ENCODE measurements around the gene RIMS3.

DNA sequence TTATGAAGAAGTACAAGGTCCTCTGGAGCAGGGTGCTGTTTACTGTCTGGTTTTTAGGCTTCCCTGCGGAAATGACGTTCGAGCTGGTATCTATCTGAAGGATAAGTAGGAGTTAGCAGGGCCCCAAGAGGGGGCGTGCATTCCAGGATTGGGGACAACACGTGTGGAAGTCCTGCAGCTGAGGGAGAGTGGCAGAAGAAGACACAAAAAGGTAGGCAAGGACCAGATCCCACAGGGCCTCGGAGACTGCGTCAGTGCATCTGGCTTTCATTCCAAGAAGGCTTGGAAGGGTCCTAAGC is 5.9 kb downstream of the RIMS3 start:
- TF ChIP-seq, protein P1, sequence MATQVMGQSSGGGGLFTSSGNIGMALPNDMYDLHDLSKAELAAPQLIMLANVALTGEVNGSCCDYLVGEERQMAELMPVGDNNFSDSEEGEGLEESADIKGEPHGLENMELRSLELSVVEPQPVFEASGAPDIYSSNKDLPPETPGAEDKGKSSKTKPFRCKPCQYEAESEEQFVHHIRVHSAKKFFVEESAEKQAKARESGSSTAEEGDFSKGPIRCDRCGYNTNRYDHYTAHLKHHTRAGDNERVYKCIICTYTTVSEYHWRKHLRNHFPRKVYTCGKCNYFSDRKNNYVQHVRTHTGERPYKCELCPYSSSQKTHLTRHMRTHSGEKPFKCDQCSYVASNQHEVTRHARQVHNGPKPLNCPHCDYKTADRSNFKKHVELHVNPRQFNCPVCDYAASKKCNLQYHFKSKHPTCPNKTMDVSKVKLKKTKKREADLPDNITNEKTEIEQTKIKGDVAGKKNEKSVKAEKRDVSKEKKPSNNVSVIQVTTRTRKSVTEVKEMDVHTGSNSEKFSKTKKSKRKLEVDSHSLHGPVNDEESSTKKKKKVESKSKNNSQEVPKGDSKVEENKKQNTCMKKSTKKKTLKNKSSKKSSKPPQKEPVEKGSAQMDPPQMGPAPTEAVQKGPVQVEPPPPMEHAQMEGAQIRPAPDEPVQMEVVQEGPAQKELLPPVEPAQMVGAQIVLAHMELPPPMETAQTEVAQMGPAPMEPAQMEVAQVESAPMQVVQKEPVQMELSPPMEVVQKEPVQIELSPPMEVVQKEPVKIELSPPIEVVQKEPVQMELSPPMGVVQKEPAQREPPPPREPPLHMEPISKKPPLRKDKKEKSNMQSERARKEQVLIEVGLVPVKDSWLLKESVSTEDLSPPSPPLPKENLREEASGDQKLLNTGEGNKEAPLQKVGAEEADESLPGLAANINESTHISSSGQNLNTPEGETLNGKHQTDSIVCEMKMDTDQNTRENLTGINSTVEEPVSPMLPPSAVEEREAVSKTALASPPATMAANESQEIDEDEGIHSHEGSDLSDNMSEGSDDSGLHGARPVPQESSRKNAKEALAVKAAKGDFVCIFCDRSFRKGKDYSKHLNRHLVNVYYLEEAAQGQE (IDR thresholded peaks at IDR 0.05; ENCODE audit: low read depth), result no peak
- TF ChIP-seq FOXM1 (IDR thresholded peaks at IDR 0.05; ENCODE audit: borderline replicate concordance, low read depth), result no peak
- no peak for TF ChIP-seq RAD21 (IDR thresholded peaks at IDR 0.05; ENCODE audit: low read depth)
- TF ChIP-seq, protein P2, sequence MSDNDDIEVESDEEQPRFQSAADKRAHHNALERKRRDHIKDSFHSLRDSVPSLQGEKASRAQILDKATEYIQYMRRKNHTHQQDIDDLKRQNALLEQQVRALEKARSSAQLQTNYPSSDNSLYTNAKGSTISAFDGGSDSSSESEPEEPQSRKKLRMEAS (IDR thresholded peaks at IDR 0.05), result no peak
- no peak for TF ChIP-seq EP300 (IDR thresholded peaks at IDR 0.05; ENCODE audit: borderline replicate concordance)

All from Ishikawa (cell line).